Thyroid gland (tissue), 4 donors: ENCODE data around the gene ZNF396.

Source experiments
- CTCF ChIP-seq, 6 experiments: fragments of 200-600 bp in 3 of 6; fragments of 450-650 bp in 3 of 6; sonication (generic) in 3 of 6; IDR thresholded peaks; one replicate each; pipeline ENCODE4 v1.5.1; 2016 to 2019; ENCODE audit warnings: antibody characterized with exemption in 6 of 6, mild to moderate bottlenecking in 2 of 6, inconsistent platforms in 1 of 6, moderate library complexity in 1 of 6
- POLR2A ChIP-seq, 2 donors: fragments of 450-650 bp; IDR thresholded peaks; one replicate each; pipeline ENCODE4 v1.6.1; 2017; ENCODE audit warnings: antibody characterized with exemption in 2 of 2, mild to moderate bottlenecking in 2 of 2, moderate library complexity in 1 of 2

GRCh38 chr18:35390951-35391700, 14.0 kb upstream of the ZNF396 start:
- no peak for TF ChIP-seq CTCF (IDR thresholded peaks at IDR 0.05)
- no peak for TF ChIP-seq POLR2A (IDR thresholded peaks at IDR 0.05)
